BJ (cell line): ENCODE data around the gene RAB12. TPM values are rescaled to one million over a fixed set of nuclear protein-coding genes. Genes with fewer than 3 reads are reported as not detected.

Source experiments
- CTCF ChIA-PET: fragments of 350-600 bp; formaldehyde crosslinking; extraction: SDS; loops from one replicate; lab custom pipeline; 2021; ENCODE audit warnings: antibody characterized with exemption, inconsistent platforms; lab: Yijun Ruan, JAX
- POLR2A ChIA-PET: fragments of 300-600 bp; sonication (Branson Sonifier 250); formaldehyde crosslinking; extraction: SDS; loops from one replicate; lab custom pipeline; 2021; ENCODE audit warnings: antibody characterized with exemption; lab: Charles Lee
- DNase-seq: peaks from one replicate; pipeline ENCODE4 v3.0.0-alpha.2; 2011; ENCODE audit warnings: low read depth
- H3K27me3 ChIP-seq: 2 replicates; pipeline ENCODE4 v1.6.0; 2011; ENCODE audit warnings: low read length; ENCODE audit not compliant: control insufficient read depth, insufficient read depth
- H3K36me3 ChIP-seq: 2 replicates; pipeline ENCODE4 v1.5.1; 2011; ENCODE audit warnings: low read length; ENCODE audit not compliant: control insufficient read depth, insufficient read depth
- H3K4me3 ChIP-seq: 2 replicates; pipeline ENCODE4 v1.5.1; 2011; ENCODE audit warnings: low read depth, mild to moderate bottlenecking, control low read depth, low read length
- CTCF ChIP-seq: IDR thresholded peaks from 2 replicates; pipeline ENCODE4 v1.5.1; 2011; ENCODE audit warnings: low read depth, mild to moderate bottlenecking, control low read depth, inconsistent platforms, low read length, moderate library complexity; ENCODE audit not compliant: insufficient read depth
- polyA minus RNA-seq: library from RNA; depleted of rRNA, polyadenylated mRNA; stranded (reverse); fragments of >200 nt; gene quantifications from 2 replicates; pipeline ENCODE4 v1.2.3, GENCODE V29; 2011; rRNA and poly(A)+ RNA removed
- polyA plus RNA-seq: library from polyadenylated mRNA; depleted of rRNA; stranded (reverse); fragments of >200 nt; gene quantifications from 2 replicates; pipeline ENCODE4 v1.2.3, GENCODE V29; 2011; rRNA removed

RAB12 gene
- polyA plus RNA-seq (8.8 and 25.6 TPM in 2 replicates), polyA minus RNA-seq (9.2 and 16.6 TPM in 2 replicates)

DNA sequence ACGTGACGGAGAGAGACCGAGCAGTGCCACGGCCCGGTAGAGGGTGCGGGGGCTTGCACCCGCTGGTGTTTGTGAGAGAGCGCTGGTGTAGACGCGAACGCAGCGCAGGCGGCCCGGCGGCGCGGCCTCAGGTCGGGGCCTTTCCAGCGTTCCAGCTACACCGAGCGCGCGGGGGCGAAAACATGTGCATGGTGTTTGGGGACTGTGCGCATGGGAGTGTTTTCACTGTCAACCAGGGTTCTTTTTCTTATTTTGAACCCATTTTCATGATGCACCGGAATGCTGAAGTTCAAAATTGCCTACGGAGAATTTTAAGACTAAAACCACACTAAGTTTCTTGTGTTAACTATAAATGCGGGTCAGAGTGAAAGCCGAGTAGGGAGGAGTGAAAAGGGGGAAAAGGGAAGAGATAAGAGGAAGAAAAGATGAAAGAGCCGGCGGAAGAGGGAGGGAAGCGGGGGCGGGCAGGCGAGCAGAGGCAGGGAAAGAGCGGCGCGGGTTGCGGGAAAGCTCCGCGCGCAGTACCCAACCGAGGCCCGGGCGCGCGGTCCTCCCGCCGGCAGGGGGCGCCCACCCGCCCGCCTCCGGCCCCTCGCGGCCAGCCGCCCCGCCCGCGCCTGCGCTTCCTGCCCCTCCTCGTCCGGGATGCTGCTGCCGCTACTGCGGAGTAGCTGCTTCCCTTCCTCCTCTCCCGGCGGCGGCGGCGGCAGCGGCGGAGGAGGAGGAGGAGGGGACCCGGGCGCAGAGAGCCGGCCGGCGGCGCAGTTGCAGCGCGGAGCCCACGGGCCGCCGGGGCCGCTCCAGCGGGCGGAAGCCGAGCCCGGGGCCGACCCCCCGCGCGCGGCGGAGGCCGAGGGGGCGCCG lies at the start of gene RAB12:
Gene RAB12, plus strand, starts transcription at position 643 of the 864 bp plus-strand sequence. Its CDS starts 3 bp downstream, at position 646.
- CTCF ChIA-PET: interaction anchor here (0.6 to 2.0 kb wide), 6 partner anchors 8 to 448 kb away, joined by 3 to 9 read pairs (median 4); no protein-coding TSS in a partner anchor
- DNase-seq: no peak
- Histone ChIP-seq H3K4me3 (peak within 1 kb of the TSS; percentile 93), H3K36me3 (0 out of 2 replicates have a peak, but pooled peaks cover 2% of the 10 kb centered on the region), H3K27me3 (0 out of 2 replicates have a peak, but pooled peaks cover 3% of the 10 kb centered on the region)
- TF ChIP-seq CTCF: peak; percentile 30
- POLR2A ChIA-PET: no interaction called here

- Histone ChIP-seq H3K36me3 (no peaks in the 10 kb centered on the region), H3K27me3 (peaks cover 5% of the 10 kb centered on the region; the same call in 1 of the 2 replicates), H3K4me3 (no peak overlapping the region)
- no peak for DNase-seq
- CTCF ChIA-PET: no interaction called here
- POLR2A ChIA-PET: interaction anchor here (0.6 kb wide), 1 partner anchor 20 kb away, joined by 3 read pairs; no protein-coding TSS in a partner anchor
- TF ChIP-seq CTCF: no peak
Observed at GRCh38 chr18:8559612-8560186, 49.5 kb upstream of the RAB12 start.

GRCh38 chr18:8561123-8561910 lies 47.9 kb upstream of the RAB12 start:
- CTCF ChIA-PET: no interaction called here

GRCh38 chr18:8562070-8562469 lies 47.2 kb upstream of the RAB12 start:
- no peak for TF ChIP-seq CTCF
- CTCF ChIA-PET: no interaction called here

More at GRCh38 chr18:8561123-8561910, 47.9 kb upstream of the RAB12 start:
- POLR2A ChIA-PET: no interaction called here
- no peak for DNase-seq
- no peak overlapping the region for H3K4me3 ChIP-seq
- no peaks in the 10 kb centered on the region for H3K36me3 ChIP-seq
- TF ChIP-seq CTCF: no peak
- peaks cover 8% of the 10 kb centered on the region for H3K27me3 ChIP-seq

More at GRCh38 chr18:8562070-8562469, 47.2 kb upstream of the RAB12 start:
- H3K4me3 ChIP-seq: no peak overlapping the region
- no peaks in the 10 kb centered on the region for H3K36me3 ChIP-seq
- POLR2A ChIA-PET: no interaction called here
- H3K27me3 ChIP-seq: peaks cover 6% of the 10 kb centered on the region
- no peak for DNase-seq
